H7 (cell line): Measurements from ENCODE around the gene GARRE1. TPM values are rescaled to one million over a fixed set of nuclear protein-coding genes. Genes with fewer than 3 reads are reported as not detected.

ENCODE experiments used
- DNase-seq: peaks from one replicate; pipeline ENCODE4 v3.0.0; 2012
- H3K27me3 ChIP-seq: 2 replicates; pipeline ENCODE4 v1.6.0; 2011; ENCODE audit warnings: mild to moderate bottlenecking, low read length; ENCODE audit not compliant: control insufficient read depth, insufficient read depth
- H3K36me3 ChIP-seq: replicated peaks from 2 replicates; pipeline ENCODE4 v1.5.1; 2011; ENCODE audit warnings: low read length; ENCODE audit not compliant: control insufficient read depth, insufficient read depth
- H3K4me3 ChIP-seq: 2 replicates; pipeline ENCODE4 v1.5.1; 2011; ENCODE audit warnings: low read depth, mild to moderate bottlenecking, control low read depth, low read length, moderate library complexity; ENCODE audit not compliant: insufficient read depth
- total RNA-seq: library from RNA; depleted of rRNA; stranded (reverse); fragments of >200 nt; shearing (Covaris generic); gene quantifications from 2 replicates; pipeline ENCODE4 v1.2.3, GENCODE V29; 2014; rRNA removed

The GARRE1 gene
- total RNA-seq, 1 experiment from 2014 or later = 13.5 TPM

GRCh38 chr19:34282611-34283519 lies 28.5 kb downstream of the GARRE1 start:
- H3K4me3 ChIP-seq = no peak overlapping the region
- H3K36me3 ChIP-seq = no peaks in the 10 kb centered on the region
- no peaks in the 10 kb centered on the region for H3K27me3 ChIP-seq
- no peak for DNase-seq

- H3K4me3 ChIP-seq = no peak overlapping the region
- no peaks in the 10 kb centered on the region for H3K36me3 ChIP-seq
- no peaks in the 10 kb centered on the region for H3K27me3 ChIP-seq
- DNase-seq = no peak
These were observed 30.2 kb downstream of the GARRE1 start for GRCh38 chr19:34284505-34284904.

GRCh38 chr19:34287662-34288140 lies 33.3 kb downstream of the GARRE1 start:
- no peaks in the 10 kb centered on the region for H3K27me3 ChIP-seq
- no peak overlapping the region for H3K4me3 ChIP-seq

GRCh38 chr19:34288381-34288780 lies 34.0 kb downstream of the GARRE1 start:
- no peak overlapping the region for H3K4me3 ChIP-seq
- H3K36me3 ChIP-seq = no peaks in the 10 kb centered on the region
- DNase-seq = no peak
- no peaks in the 10 kb centered on the region for H3K27me3 ChIP-seq

More at GRCh38 chr19:34287662-34288140, 33.3 kb downstream of the GARRE1 start:
- no peak for DNase-seq
- no peaks in the 10 kb centered on the region for H3K36me3 ChIP-seq

GRCh38 chr19:34291235-34291634 lies 36.9 kb downstream of the GARRE1 start:
- no peaks in the 10 kb centered on the region for H3K27me3 ChIP-seq
- no peaks in the 10 kb centered on the region for H3K36me3 ChIP-seq
- no peak overlapping the region for H3K4me3 ChIP-seq
- DNase-seq = no peak

GRCh38 chr19:34295103-34295502 lies 40.7 kb downstream of the GARRE1 start:
- DNase-seq = no peak
- H3K27me3 ChIP-seq = no peaks in the 10 kb centered on the region
- H3K36me3 ChIP-seq = no peaks in the 10 kb centered on the region
- H3K4me3 ChIP-seq = no peak overlapping the region

GRCh38 chr19:34298891-34299520 lies 44.7 kb downstream of the GARRE1 start:
- Histone ChIP-seq H3K36me3 (peaks cover 2% of the 10 kb centered on the region; the same call in 1 of the 2 replicates), H3K27me3 (no peaks in the 10 kb centered on the region), H3K4me3 (no peak overlapping the region)
- DNase-seq = no peak

- no peak overlapping the region for H3K4me3 ChIP-seq
- no peak for DNase-seq
- H3K36me3 ChIP-seq = peaks cover 2% of the 10 kb centered on the region; the same call in 1 of the 2 replicates
These were observed 45.2 kb downstream of the GARRE1 start for GRCh38 chr19:34299576-34299975.

GRCh38 chr19:34300380-34300779 lies 46.0 kb downstream of the GARRE1 start:
- H3K4me3 ChIP-seq = no peak overlapping the region
- H3K36me3 ChIP-seq = peaks cover 2% of the 10 kb centered on the region; the same call in 1 of the 2 replicates
- H3K27me3 ChIP-seq = no peaks in the 10 kb centered on the region
- no peak for DNase-seq

More at GRCh38 chr19:34299576-34299975, 45.2 kb downstream of the GARRE1 start:
- H3K27me3 ChIP-seq = no peaks in the 10 kb centered on the region

GRCh38 chr19:34300962-34301361 lies 46.6 kb downstream of the GARRE1 start:
- Histone ChIP-seq H3K36me3 (peaks cover 2% of the 10 kb centered on the region; the same call in 1 of the 2 replicates), H3K4me3 (no peak overlapping the region), H3K27me3 (no peaks in the 10 kb centered on the region)
- no peak for DNase-seq

Other genes with a start within 250 kb of the GARRE1 start
- gene LSM14A, start 82.0 kb upstream of the GARRE1 start, total RNA-seq = 133 and 164 TPM in 2 replicates
- gene GPI, start 110.6 kb downstream of the GARRE1 start, total RNA-seq = 192 and 212 TPM in 2 replicates
- gene PDCD2L, start 149.8 kb downstream of the GARRE1 start, total RNA-seq = 50.8 and 64.0 TPM in 2 replicates
- 227 and 241 TPM in 2 replicates for gene UBA2, start 173.8 kb downstream of the GARRE1 start, total RNA-seq
- 12.5 and 14.8 TPM in 2 replicates for gene WTIP, start 227.2 kb downstream of the GARRE1 start, total RNA-seq